ENCODE measurements around the gene PLAC9.

The PLAC9 gene

GRCh38 chr10:80122746-80123145, 9.8 kb upstream of the PLAC9 start:
- H3K27ac ChIP-seq (replicated peaks): no peak overlapping the region
- no peak for DNase-seq (ENCODE audit: low read depth in 1 of 2, low spot score in 1 of 2)
- H3K27me3 ChIP-seq (ENCODE audit: insufficient read depth, poor library complexity, severe bottlenecking): no peaks in the 10 kb centered on the region
- TF ChIP-seq, protein P1, sequence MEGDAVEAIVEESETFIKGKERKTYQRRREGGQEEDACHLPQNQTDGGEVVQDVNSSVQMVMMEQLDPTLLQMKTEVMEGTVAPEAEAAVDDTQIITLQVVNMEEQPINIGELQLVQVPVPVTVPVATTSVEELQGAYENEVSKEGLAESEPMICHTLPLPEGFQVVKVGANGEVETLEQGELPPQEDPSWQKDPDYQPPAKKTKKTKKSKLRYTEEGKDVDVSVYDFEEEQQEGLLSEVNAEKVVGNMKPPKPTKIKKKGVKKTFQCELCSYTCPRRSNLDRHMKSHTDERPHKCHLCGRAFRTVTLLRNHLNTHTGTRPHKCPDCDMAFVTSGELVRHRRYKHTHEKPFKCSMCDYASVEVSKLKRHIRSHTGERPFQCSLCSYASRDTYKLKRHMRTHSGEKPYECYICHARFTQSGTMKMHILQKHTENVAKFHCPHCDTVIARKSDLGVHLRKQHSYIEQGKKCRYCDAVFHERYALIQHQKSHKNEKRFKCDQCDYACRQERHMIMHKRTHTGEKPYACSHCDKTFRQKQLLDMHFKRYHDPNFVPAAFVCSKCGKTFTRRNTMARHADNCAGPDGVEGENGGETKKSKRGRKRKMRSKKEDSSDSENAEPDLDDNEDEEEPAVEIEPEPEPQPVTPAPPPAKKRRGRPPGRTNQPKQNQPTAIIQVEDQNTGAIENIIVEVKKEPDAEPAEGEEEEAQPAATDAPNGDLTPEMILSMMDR (IDR thresholded peaks at IDR 0.05; ENCODE audit: insufficient read depth, low read length): no peak
- no peak for TF ChIP-seq REST (IDR thresholded peaks at IDR 0.05; ENCODE audit: insufficient replicate concordance, low read depth)
- no peak for TF ChIP-seq GABPA (IDR thresholded peaks at IDR 0.05; ENCODE audit: low read depth)
- TF ChIP-seq SPI1 (IDR thresholded peaks at IDR 0.05; ENCODE audit: borderline replicate concordance, low read depth): no peak
- TF ChIP-seq POLR2AphosphoS5 (IDR thresholded peaks at IDR 0.05; ENCODE audit: low read depth): no peak
- no peak overlapping the region for H3K4me3 ChIP-seq (replicated peaks; ENCODE audit: insufficient read depth, low read length)

DNA sequence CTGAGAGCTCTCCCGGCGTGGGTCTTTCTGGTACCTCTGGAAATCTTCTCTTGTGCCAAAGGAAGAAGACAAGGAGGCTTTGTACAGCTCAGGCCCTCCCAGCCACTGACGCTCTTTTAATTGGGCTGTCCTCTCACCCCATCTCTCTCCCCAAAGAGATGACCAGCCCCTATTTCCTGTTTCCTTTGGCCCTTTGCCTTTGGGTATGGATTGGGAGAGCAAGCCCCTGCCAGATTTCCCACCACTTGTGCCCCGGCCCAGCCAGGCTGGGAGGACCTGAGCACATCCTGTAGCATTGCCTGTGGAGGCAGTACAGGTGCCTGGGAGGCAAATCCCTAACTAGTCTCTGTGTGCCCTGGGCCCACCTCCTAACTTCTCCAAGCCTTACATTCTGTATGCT, 5.7 kb upstream of the PLAC9 start:
- Histone ChIP-seq H3K27me3 (ENCODE audit: insufficient read depth, poor library complexity, severe bottlenecking) (peaks cover 4% of the 10 kb centered on the region), H3K27ac (replicated peaks) (no peak overlapping the region), H3K4me3 (replicated peaks; ENCODE audit: insufficient read depth, low read length) (no peak overlapping the region)
- TF ChIP-seq, protein P1 (IDR thresholded peaks at IDR 0.05; ENCODE audit: insufficient read depth, low read length): no peak
- no peak for DNase-seq (ENCODE audit: low read depth in 1 of 2, low spot score in 1 of 2)

GRCh38 chr10:80131499-80131901, 1.0 kb upstream of the PLAC9 start:
- no peak for DNase-seq (ENCODE audit: low read depth in 1 of 2, low spot score in 1 of 2)
- Histone ChIP-seq H3K27me3 (ENCODE audit: insufficient read depth, poor library complexity, severe bottlenecking) (peaks cover 10% of the 10 kb centered on the region), H3K27ac (replicated peaks) (no peak overlapping the region), H3K4me3 (replicated peaks; ENCODE audit: insufficient read depth, low read length) (no peak overlapping the region)
- TF ChIP-seq POLR2AphosphoS5 (IDR thresholded peaks at IDR 0.05; ENCODE audit: low read depth): no peak
- TF ChIP-seq GABPA (IDR thresholded peaks at IDR 0.05; ENCODE audit: low read depth): no peak
- no peak for TF ChIP-seq REST (IDR thresholded peaks at IDR 0.05; ENCODE audit: insufficient replicate concordance, low read depth)
- TF ChIP-seq, protein P1 (IDR thresholded peaks at IDR 0.05; ENCODE audit: insufficient read depth, low read length): no peak
- no peak for TF ChIP-seq SPI1 (IDR thresholded peaks at IDR 0.05; ENCODE audit: borderline replicate concordance, low read depth)

- peaks cover 10% of the 10 kb centered on the region for H3K27me3 ChIP-seq (ENCODE audit: insufficient read depth, poor library complexity, severe bottlenecking)
Measured at GRCh38 chr10:80133206-80133605, 676 bp downstream of the PLAC9 start.

More at GRCh38 chr10:80133206-80133605, 676 bp downstream of the PLAC9 start:
- DNase-seq (ENCODE audit: low read depth in 1 of 2, low spot score in 1 of 2): no peak
- TF ChIP-seq GABPA (IDR thresholded peaks at IDR 0.05; ENCODE audit: low read depth) (no peak), POLR2AphosphoS5 (IDR thresholded peaks at IDR 0.05; ENCODE audit: low read depth) (no peak), REST (IDR thresholded peaks at IDR 0.05; ENCODE audit: insufficient replicate concordance, low read depth) (no peak), SPI1 (IDR thresholded peaks at IDR 0.05; ENCODE audit: borderline replicate concordance, low read depth) (no peak)
- TF ChIP-seq, protein P1 (IDR thresholded peaks at IDR 0.05; ENCODE audit: insufficient read depth, low read length): no peak
- H3K27ac ChIP-seq (replicated peaks): no peak overlapping the region
- H3K4me3 ChIP-seq (replicated peaks; ENCODE audit: insufficient read depth, low read length): no peak overlapping the region
